IMR-90 (cell line): ENCODE results near the gene DKK3. TPM values are rescaled to one million over a fixed set of nuclear protein-coding genes. Genes with fewer than 3 reads are reported as not detected.

Experiments
- ATAC-seq: fragments of 200-7000 bp; cut with Tn5 transposase; 2 replicates; pipeline ENCODE4 v1.9.1; 2020; ENCODE audit warnings: low read depth, mild to moderate bottlenecking, moderate library complexity
- BruUV-seq: library from RNA; stranded (reverse); fragments of 400-500 nt; replicated peaks from 2 replicates; lab custom pipeline; 2021; lab: Mats Ljungman, UMichigan
- CTCF ChIA-PET: fragments of 300-600 bp; formaldehyde crosslinking; extraction: SDS; loops from one replicate; lab custom pipeline; 2021; ENCODE audit warnings: antibody characterized with exemption; lab: Yijun Ruan, JAX
- POLR2A ChIA-PET: fragments of 300-600 bp; sonication (Branson Sonifier 250); formaldehyde crosslinking; loops from one replicate; lab custom pipeline; 2022; ENCODE audit warnings: antibody characterized with exemption; ENCODE audit not compliant: unreplicated experiment; lab: Charles Lee
- DNase-seq: peaks from one replicate; pipeline ENCODE4 v3.0.0; 2013
- H2AFZ ChIP-seq: replicated peaks from 2 replicates; pipeline ENCODE3; 2013; ENCODE audit warnings: low read length, mild to moderate bottlenecking; ENCODE audit not compliant: poor library complexity
- H2AK5ac ChIP-seq: 2 replicates; pipeline ENCODE4 v1.6.1; 2013; ENCODE audit warnings: low read depth, low read length, inconsistent platforms
- H2AK9ac ChIP-seq: replicated peaks from 2 replicates; pipeline ENCODE3; 2013; ENCODE audit warnings: mild to moderate bottlenecking, low read depth, low read length, moderate library complexity; ENCODE audit not compliant: poor library complexity
- H2BK120ac ChIP-seq: 2 replicates; pipeline ENCODE4 v1.6.1; 2013; ENCODE audit warnings: low read depth, low read length, inconsistent platforms
- H2BK15ac ChIP-seq: 3 replicates; pipeline ENCODE4 v1.6.1; 2013; ENCODE audit warnings: low read depth, low read length, inconsistent platforms
- H2BK20ac ChIP-seq: 2 replicates; pipeline ENCODE4 v1.6.1; 2013; ENCODE audit warnings: low read depth, mild to moderate bottlenecking, inconsistent platforms, low read length, moderate library complexity
- H2BK5ac ChIP-seq: 2 replicates; pipeline ENCODE4 v1.6.1; 2013; ENCODE audit warnings: mild to moderate bottlenecking, low read depth, low read length, inconsistent platforms; ENCODE audit not compliant: poor library complexity, severe bottlenecking
- H3K14ac ChIP-seq: replicated peaks from 2 replicates; pipeline ENCODE4 v1.6.1; 2013; ENCODE audit warnings: low read depth, low read length, inconsistent platforms
- H3K18ac ChIP-seq: 2 replicates; pipeline ENCODE4 v1.6.1; 2013; ENCODE audit warnings: low read depth, low read length, control low read depth
- H3K23ac ChIP-seq: 2 replicates; pipeline ENCODE4 v1.6.1; 2013; ENCODE audit warnings: low read depth, low read length, inconsistent platforms
- H3K27ac ChIP-seq: 2 replicates; pipeline ENCODE4 v1.5.1; 2013; ENCODE audit warnings: mild to moderate bottlenecking, control low read depth, low read length; ENCODE audit not compliant: insufficient read depth
- H3K27me3 ChIP-seq: 2 replicates; pipeline ENCODE4 v1.6.1; 2013; ENCODE audit warnings: low read length; ENCODE audit not compliant: control insufficient read depth, insufficient read depth
- H3K36me3 ChIP-seq: 2 replicates; pipeline ENCODE4 v1.6.1; 2013; ENCODE audit warnings: low read length, mixed read lengths; ENCODE audit not compliant: control insufficient read depth, insufficient read depth
- H3K4ac ChIP-seq: 2 replicates; pipeline ENCODE4 v1.6.1; 2013; ENCODE audit warnings: low read depth, low read length, inconsistent platforms
- H3K4me1 ChIP-seq: 2 replicates; pipeline ENCODE4 v1.6.1; 2013; ENCODE audit warnings: low read length, mixed read lengths; ENCODE audit not compliant: control insufficient read depth, insufficient read depth
- H3K4me2 ChIP-seq: 2 replicates; pipeline ENCODE4 v1.6.1; 2013; ENCODE audit warnings: low read depth, mild to moderate bottlenecking, control low read depth, low read length, moderate library complexity
- H3K4me3 ChIP-seq: 2 replicates; pipeline ENCODE4 v1.5.1; 2013; ENCODE audit warnings: low read depth, mild to moderate bottlenecking, control low read depth, low read length, moderate library complexity; ENCODE audit not compliant: insufficient read depth
- H3K56ac ChIP-seq: 2 replicates; pipeline ENCODE4 v1.6.1; 2013; ENCODE audit warnings: low read length, inconsistent platforms; ENCODE audit not compliant: insufficient read depth; ENCODE audit errors: extremely low read depth
- H3K79me1 ChIP-seq, 2 experiments: 2 replicates each; pipeline ENCODE4 v1.6.1; 2013; ENCODE audit warnings: low read length in 2 of 2, inconsistent platforms in 1 of 2, low read depth in 1 of 2
- H3K9ac ChIP-seq: 2 replicates; pipeline ENCODE4 v1.6.1; 2013; ENCODE audit warnings: low read depth, low read length, control low read depth
- H3K9me1 ChIP-seq: 2 replicates; pipeline ENCODE4 v1.6.1; 2013; ENCODE audit warnings: low read length, inconsistent platforms; ENCODE audit not compliant: insufficient read depth
- H3K9me3 ChIP-seq: 2 replicates; pipeline ENCODE4 v1.6.1; 2013; ENCODE audit warnings: low read length; ENCODE audit not compliant: control insufficient read depth, insufficient read depth
- H4K20me1 ChIP-seq: 2 replicates; pipeline ENCODE4 v1.6.1; 2013; ENCODE audit warnings: low read length, inconsistent platforms; ENCODE audit not compliant: insufficient read depth
- H4K5ac ChIP-seq: 2 replicates; pipeline ENCODE4 v1.6.1; 2013; ENCODE audit warnings: mild to moderate bottlenecking, low read depth, low read length, control low read depth
- H4K8ac ChIP-seq, 2 experiments: 2 replicates each; pipeline ENCODE4 v1.6.1; 2013; ENCODE audit warnings: low read depth in 2 of 2, low read length in 2 of 2, control low read depth in 1 of 2, inconsistent platforms in 1 of 2
- H4K91ac ChIP-seq: 2 replicates; pipeline ENCODE4 v1.6.1; 2013; ENCODE audit warnings: low read depth, low read length, inconsistent platforms; ENCODE audit not compliant: insufficient read depth
- BHLHE40 ChIP-seq: fragments of 150-350 bp; IDR thresholded peaks from 2 replicates; pipeline ENCODE4 v1.6.1; 2016; ENCODE audit warnings: mild to moderate bottlenecking, low read depth, low read length
- CEBPB ChIP-seq: IDR thresholded peaks from 2 replicates; pipeline ENCODE4 v1.6.1; 2012; ENCODE audit warnings: low read depth, low read length, improper control_type of control experiment
- MAZ ChIP-seq: IDR thresholded peaks from 2 replicates; pipeline ENCODE4 v1.6.1; 2012; ENCODE audit warnings: low read depth, mild to moderate bottlenecking, low read length, improper control_type of control experiment, moderate library complexity, borderline replicate concordance
- MXI1 ChIP-seq: IDR thresholded peaks from 2 replicates; pipeline ENCODE4 v1.6.1; 2012; ENCODE audit warnings: low read depth, mild to moderate bottlenecking, low read length, moderate library complexity, borderline replicate concordance
- NFE2L2 ChIP-seq: fragments of 150-350 bp; IDR thresholded peaks from 2 replicates; pipeline ENCODE4 v1.6.1; 2016; ENCODE audit warnings: low read depth, mild to moderate bottlenecking, low read length
- RFX5 ChIP-seq: IDR thresholded peaks from 2 replicates; pipeline ENCODE4 v1.8.0; 2012; ENCODE audit warnings: low read depth, mild to moderate bottlenecking, low read length, moderate library complexity
- WGBS, 2 experiments: methylation state at CpG; one replicate each; pipeline versions ENCODE4 v1.1.5 to v1.1.7; 2013; ENCODE audit warnings: missing lambda C conversion rate in 2 of 2; ENCODE audit not compliant: insufficient read length in 1 of 2; ENCODE audit errors: extremely low coverage in 2 of 2; 5-methylcytosine and 5-hydroxymethylcytosine counted together
- dilution Hi-C: fragments of 300-500 bp; cut with HindIII; formaldehyde crosslinking; loops from one replicate; pipeline ENCODE4 v1.14.3; 2018; ENCODE audit warnings: low sequenced_read_pairs; ENCODE audit not compliant: unreplicated experiment
- in situ Hi-C: fragments of 300-500 bp; cut with MboI; formaldehyde crosslinking; loops from 3 replicates; pipeline ENCODE4 v1.14.3; 2019; ENCODE audit warnings: low sequenced_read_pairs, inconsistent platforms, mixed read lengths
- intact Hi-C: fragments of 100-400 bp; cut with micrococcal nuclease; formaldehyde crosslinking; loops from 2 replicates; pipeline ENCODE4 v1.10.0; 2022
- polyA plus RNA-seq, 3 experiments: library from polyadenylated mRNA; depleted of rRNA; stranded (reverse); fragments of >200 nt; gene quantifications; 2 replicates each; pipeline ENCODE4 v1.2.3, GENCODE V29; 2012; ENCODE audit warnings: low replicate concordance in 1 of 3
- total RNA-seq: library from RNA; depleted of rRNA; stranded (reverse); fragments of >200 nt; gene quantifications from 2 replicates; pipeline ENCODE4 v1.2.3, GENCODE V29; 2012
- TF ChIP-seq, protein P1 (sequence below): fragments of 150-350 bp; IDR thresholded peaks from 2 replicates; pipeline ENCODE4 v1.6.1; 2017; ENCODE audit warnings: mild to moderate bottlenecking, antibody characterized with exemption, low read length, low read depth
- TF ChIP-seq, protein P2 (sequence below): conservative IDR thresholded peaks from 2 replicates; pipeline ENCODE4 v1.5.1; 2012; ENCODE audit warnings: mild to moderate bottlenecking, low read depth, low read length, improper control_type of control experiment

DKK3 gene
- total and polyA plus RNA-seq, 2 of the 4 experiments (the other 2 are of a cell fraction): 453 to 964 TPM

GRCh38 chr11:11996321-11997048, 11.9 kb downstream of the DKK3 start (continued):
- no peak for TF ChIP-seq MAZ

DNA sequence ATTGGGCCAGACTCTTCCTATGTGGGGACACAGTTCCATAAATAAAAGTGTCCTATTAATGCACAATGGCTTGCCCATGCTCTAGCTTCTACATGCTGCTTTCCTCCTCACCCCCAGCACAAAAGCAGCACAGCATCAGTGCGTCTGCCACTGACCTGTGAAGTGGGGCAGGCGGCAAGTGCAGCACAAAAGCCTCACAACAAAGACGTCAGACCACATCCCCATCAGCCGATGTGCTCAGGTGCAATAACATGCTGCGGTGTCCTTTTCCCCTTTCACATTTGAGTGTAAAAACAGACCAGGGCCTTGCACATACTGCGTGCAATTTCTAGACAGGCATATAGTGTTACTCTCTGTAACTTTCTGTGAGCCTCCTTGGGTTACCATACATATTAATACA, 12.8 kb downstream of the DKK3 start:
- CTCF ChIA-PET: no interaction called here
- H2BK5ac ChIP-seq: no peak overlapping the region
- H3K56ac ChIP-seq: no peak overlapping the region
- WGBS, 2 experiments: 92% methylated on average over 2 of the region's 6 CpGs; no CpG with 5 or more reads in 1 of the 2 experiments
- in situ Hi-C loops: no loop called here
- H3K4ac ChIP-seq: no peak overlapping the region
- H3K36me3 ChIP-seq: peaks cover 49% of the 10 kb centered on the region
- TF ChIP-seq, protein P1, sequence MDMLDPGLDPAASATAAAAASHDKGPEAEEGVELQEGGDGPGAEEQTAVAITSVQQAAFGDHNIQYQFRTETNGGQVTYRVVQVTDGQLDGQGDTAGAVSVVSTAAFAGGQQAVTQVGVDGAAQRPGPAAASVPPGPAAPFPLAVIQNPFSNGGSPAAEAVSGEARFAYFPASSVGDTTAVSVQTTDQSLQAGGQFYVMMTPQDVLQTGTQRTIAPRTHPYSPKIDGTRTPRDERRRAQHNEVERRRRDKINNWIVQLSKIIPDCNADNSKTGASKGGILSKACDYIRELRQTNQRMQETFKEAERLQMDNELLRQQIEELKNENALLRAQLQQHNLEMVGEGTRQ: no peak
- TF ChIP-seq BHLHE40 (no peak), RFX5 (no peak), CEBPB (no peak), MXI1 (no peak), MAZ (no peak), NFE2L2 (no peak)
- TF ChIP-seq, protein P2, sequence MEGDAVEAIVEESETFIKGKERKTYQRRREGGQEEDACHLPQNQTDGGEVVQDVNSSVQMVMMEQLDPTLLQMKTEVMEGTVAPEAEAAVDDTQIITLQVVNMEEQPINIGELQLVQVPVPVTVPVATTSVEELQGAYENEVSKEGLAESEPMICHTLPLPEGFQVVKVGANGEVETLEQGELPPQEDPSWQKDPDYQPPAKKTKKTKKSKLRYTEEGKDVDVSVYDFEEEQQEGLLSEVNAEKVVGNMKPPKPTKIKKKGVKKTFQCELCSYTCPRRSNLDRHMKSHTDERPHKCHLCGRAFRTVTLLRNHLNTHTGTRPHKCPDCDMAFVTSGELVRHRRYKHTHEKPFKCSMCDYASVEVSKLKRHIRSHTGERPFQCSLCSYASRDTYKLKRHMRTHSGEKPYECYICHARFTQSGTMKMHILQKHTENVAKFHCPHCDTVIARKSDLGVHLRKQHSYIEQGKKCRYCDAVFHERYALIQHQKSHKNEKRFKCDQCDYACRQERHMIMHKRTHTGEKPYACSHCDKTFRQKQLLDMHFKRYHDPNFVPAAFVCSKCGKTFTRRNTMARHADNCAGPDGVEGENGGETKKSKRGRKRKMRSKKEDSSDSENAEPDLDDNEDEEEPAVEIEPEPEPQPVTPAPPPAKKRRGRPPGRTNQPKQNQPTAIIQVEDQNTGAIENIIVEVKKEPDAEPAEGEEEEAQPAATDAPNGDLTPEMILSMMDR: no peak
- H2AK9ac ChIP-seq: no peak overlapping the region
- H3K79me1 ChIP-seq: peaks cover 36 to 85% of the 10 kb centered on the region in 2 experiments
- H4K20me1 ChIP-seq: peaks cover 3% of the 10 kb centered on the region; the same call in 1 of the 2 replicates
- no peak overlapping the region for H2BK15ac ChIP-seq
- H3K27me3 ChIP-seq: no peaks in the 10 kb centered on the region
- no peak overlapping the region for H2BK20ac ChIP-seq
- no peak overlapping the region for H2AFZ ChIP-seq
- no peak overlapping the region for H3K4me3 ChIP-seq
- intact Hi-C loops: no loop called here
- no peak for ATAC-seq
- H3K27ac ChIP-seq: no peak overlapping the region
- H3K4me1 ChIP-seq: peaks cover 21% of the 10 kb centered on the region
- no peak overlapping the region for H3K9ac ChIP-seq
- H3K14ac ChIP-seq: no peak overlapping the region
- no peak for DNase-seq
- no peak overlapping the region for H4K8ac ChIP-seq
- H3K4me2 ChIP-seq: no peak overlapping the region
- POLR2A ChIA-PET: no interaction called here
- no peak overlapping the region for H4K91ac ChIP-seq
- no peak overlapping the region for H3K23ac ChIP-seq
- H4K5ac ChIP-seq: no peak overlapping the region
- H3K9me1 ChIP-seq: peaks cover 28% of the 10 kb centered on the region
- dilution Hi-C loops: no loop called here
- no peaks in the 10 kb centered on the region for H3K9me3 ChIP-seq
- 0 out of 2 replicates have a peak overlapping the region, but pooled peaks have one; percentile 7 for H2AK5ac ChIP-seq
- BruUV-seq: no TSS peak
- H2BK120ac ChIP-seq: no peak overlapping the region
- no peak overlapping the region for H3K18ac ChIP-seq
